GM19395 (cell line): ENCODE results near the gene SLC17A5.
A peak's percentile ranks its signal among the peaks of the same experiment; 100 is the strongest.
"Not testable (repeated sequence)": the region's sequence is repeated elsewhere in the genome, so short reads cannot be mapped to it uniquely, and the experiment has no call there.

Source experiments
- ATAC-seq: cut with Tn5 transposase; IDR thresholded peaks from one replicate; pipeline ENCODE4 v1.9.1; 2021; ENCODE audit warnings: mild to moderate bottlenecking, moderate library complexity; ENCODE audit not compliant: unreplicated experiment

Gene SLC17A5

DNA sequence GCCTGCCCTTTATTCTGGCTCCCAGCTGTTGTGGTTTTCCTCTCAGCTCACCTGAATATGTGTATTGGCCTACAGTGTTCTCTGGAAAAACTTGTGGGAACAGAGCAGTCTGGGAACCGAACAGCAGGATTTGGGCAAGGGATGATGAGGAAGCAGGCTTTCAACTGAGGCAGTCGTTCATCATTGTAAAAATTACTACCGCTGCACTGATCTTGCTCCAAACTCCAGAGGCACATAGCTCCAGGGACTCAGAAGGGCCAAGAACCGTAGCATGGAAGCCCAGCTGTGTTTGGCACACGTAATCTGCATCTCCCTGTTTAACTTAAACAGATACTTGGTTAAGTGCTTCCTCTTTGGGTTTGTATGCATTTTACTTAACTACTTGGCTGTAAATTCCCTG, 84.7 kb downstream of the SLC17A5 start:
- no peak for ATAC-seq

DNA sequence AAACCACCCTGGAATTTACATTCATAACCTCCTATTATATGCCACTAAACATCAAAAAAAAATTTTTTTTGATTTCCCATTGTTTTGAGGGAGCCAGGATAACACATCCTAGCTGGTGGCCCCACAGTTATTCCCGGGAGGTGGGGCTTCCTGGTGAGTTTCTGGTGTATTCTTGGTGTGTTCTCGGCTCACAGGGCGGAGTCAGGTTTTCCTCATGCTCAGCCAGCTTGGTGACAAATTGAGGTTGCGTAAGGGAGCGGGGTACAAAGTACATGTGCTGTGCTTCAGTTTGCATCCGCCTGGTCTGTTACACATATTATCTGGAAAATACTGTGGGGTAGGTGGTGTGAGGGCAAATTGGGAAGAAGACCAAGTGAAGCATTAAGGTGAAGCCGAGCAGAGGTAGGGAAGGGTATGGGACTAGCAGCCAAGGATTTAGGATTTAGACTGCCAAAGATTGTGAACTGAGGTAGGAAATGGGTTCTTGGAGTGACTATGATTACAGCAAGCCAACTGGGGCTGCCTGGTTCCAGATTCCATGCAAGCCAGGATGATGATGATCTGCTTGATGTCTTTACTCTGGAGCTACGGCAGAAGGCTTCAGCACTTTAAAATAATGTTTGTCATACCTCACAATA, 86.7 kb downstream of the SLC17A5 start:
- no peak for ATAC-seq

DNA sequence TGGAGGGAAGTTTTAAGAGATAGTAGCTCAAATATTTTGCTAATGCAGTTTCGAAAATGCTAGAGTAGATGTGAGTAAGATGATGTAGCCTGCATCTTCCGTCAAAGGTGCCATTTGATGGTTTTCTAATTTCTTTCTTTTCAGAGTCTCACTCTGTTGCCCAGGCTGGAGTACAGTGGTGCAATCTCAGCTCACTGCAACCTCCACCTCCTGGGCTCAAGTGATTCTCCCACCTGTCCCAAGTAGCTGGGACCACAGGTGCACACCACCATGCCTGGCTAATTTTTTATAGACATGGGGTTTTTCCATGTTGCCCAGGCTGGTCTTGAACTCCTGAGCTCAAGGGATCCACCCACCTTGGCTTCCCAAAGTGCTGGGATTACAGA, 87.3 kb downstream of the SLC17A5 start:
- ATAC-seq = not testable (repeated sequence)

DNA sequence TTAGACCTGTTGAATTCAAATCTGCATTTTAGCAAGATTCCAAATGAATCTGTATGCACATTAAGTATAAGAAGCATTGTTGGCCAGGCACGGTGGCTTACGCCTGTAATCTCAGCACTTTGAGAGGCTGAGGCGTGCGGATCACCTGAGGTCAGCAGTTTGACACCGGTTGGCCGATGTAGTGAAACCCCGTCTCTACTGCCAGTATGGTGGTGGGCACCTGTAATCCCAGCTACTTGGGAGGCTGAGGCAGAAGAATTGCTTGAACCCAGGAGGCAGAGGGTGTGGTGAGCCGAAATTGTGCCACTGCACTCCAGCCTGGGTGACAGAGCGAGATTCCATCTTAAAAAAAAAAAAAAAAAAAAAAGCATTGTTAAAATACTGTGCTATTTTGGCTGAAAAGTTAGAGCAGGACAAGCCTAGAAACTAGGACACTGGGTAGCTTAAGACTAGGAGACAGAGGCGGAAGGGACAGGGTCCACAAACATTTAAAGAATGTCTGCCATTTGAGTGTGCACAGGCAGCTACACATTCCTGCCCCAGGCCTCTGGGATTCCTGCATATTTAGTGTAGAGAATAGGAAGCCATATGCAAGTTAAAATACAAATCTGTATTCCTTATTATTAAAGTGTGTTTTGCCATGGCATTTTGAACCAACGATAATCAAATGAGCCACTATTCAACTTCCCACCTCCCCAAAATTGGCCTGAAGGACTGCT, 87.9 kb downstream of the SLC17A5 start:
- no peak for ATAC-seq

DNA sequence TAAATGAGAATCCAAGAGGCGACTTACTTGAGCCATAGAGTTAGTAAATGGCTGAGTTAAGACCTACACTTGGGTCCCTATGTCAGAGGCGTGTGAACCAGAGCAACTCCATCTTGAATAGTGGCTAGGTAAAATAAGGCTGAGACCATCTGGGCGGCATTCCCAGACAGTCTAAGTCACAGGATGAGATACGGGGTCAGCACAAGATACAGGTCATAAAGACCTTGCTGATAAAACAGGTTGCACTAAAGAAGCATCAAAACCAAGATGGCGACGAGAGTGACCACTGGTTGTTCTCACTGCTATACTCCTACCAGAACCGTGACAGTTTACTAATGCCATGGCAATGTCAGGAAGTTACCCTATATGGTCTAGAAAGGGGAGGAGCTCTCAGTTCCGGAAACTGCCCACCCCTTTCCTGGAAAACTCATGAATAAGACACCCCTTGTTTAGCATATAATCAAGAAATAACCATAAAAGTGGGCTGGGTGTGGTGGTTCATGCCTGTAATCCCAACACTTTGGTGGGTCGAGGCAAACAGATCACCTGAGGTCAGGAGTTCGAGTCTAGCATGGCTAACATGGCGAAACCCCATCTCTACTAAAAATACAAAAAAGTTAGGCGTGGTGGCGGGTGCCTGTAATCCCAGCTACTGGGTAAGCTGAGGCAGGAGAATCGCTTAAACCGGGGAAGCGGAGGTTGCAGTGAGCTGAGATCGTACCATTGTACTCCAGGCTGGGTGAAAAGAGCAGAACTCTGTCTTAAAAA, 89.0 kb downstream of the SLC17A5 start:
- no peak for ATAC-seq

DNA sequence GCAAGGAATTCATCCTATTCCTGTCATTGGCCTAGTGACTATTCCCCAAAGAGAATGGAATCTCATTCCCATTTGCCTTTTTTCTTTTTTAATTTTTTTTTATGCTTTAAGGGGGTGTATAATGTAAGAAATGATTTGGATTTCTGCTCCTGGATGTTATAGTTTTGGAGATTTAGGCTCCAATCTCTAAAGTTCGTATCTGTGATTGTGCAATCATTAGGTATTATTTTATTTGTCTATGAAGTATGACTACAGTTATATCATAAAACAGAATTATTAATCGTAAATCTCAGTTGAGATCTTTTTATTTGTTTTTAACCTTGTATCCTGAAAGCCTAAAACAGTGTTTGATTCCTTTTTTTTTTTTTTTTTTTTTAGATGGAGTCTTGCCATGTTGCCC, 91.2 kb downstream of the SLC17A5 start:
- no peak for ATAC-seq

DNA sequence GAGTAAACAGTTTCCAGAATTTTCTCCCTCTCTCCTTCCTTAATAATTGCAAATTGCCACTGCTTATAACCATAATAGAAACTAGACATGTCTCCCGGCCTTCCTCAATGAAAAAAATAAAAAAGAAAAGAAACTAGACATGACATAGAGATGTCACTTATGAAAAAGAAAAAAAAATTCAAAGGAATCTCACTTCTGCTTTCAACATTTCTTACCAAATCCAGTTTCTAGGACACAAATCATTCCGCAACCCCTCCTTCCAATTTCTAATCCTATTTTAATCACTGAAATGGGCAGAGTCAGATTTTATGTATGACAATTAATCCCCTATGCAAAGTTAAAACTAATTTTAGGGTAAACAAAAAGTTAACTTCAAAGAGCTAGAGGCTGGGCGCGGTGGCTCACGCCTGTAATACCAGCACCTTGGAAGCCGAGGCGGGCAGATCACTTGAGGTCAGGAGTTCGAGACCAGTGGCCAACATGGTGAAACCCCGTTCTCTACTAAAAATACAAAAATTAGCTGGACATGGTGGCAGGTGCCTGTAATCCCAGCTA, 92.9 kb downstream of the SLC17A5 start:
- ATAC-seq = peak; percentile 74

DNA sequence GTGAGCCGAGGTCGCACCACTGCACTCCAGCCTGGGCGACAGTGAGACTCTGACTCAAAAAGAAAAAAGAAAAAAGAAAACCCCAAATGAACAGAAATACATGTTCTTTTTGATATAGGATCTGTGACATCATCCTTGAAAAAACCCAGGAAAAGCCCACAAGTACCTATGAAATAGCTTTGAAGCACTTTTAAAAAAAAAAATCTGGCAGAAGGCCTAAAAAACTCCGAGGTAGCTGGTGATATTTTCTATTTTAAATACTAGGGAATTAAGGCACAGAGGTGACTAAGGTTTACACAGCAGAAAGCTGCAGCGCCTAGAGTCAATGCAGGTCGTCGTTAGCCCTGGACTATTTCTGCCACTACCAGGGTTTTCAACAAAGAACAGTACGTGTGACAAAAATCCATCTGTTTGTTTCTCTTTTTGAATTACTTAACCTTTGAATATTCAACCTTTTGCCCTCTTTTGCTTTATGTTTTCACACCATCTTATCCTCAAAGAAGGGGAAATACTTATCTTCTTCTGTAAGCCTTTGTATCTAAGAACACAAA, 93.5 kb downstream of the SLC17A5 start:
- ATAC-seq = peak; percentile 43

DNA sequence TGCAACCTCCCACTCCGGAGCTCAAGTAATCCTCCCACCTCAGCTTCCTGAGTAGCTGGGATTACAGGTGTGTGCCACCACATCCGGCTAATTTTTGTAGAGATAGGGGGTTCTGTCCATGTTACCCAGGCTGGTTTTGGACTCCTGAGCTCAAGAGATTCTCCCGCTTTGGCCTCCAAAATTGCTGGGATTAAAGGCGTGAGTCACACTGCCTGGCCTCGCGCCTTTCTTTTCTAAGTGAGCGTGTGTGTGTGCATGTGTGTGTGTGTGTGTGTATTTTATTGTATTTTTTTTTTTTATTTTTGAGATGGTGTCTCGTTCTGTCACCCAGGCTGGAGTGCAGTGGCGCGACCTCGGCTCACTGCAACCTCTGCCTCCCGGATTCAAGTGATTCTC, 94.4 kb downstream of the SLC17A5 start:
- ATAC-seq = not testable (repeated sequence)

DNA sequence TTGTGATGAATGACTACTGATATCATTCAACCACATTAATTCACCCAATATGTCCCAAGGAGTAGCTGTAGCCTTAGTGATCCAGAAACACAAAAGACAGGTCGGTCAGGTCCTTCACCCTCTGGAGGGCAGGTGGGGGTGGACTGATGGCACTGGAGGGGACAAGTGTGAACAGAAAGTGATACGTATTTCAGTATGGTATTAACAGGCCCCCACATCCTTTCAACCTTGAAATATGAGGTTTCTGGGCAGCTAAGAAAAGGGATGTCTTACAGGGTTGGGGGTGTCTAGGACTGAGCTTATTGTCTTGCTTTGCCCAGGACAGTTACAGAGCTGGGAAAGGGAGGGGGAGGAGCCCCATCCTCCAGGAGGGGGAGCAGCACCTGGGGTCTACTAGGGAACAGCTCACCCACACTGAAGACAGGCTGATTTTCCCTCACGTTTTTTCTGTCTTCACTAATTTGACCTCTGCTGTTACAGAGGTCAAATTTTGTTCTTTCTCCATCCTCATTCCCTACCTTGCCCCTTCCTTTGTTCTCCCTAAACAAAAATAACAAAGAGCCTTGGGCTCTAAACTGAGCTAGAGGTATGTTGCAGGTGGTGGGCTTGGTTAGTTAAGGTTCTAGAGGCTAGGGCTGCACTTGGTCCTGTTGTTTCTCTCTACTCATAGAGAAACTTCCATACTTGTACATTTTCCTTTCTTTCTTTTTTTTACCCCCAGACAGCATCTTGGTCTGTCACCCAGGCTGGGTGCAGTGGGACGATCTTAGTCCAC, 95.0 kb downstream of the SLC17A5 start:
- peak; percentile 60 for ATAC-seq

DNA sequence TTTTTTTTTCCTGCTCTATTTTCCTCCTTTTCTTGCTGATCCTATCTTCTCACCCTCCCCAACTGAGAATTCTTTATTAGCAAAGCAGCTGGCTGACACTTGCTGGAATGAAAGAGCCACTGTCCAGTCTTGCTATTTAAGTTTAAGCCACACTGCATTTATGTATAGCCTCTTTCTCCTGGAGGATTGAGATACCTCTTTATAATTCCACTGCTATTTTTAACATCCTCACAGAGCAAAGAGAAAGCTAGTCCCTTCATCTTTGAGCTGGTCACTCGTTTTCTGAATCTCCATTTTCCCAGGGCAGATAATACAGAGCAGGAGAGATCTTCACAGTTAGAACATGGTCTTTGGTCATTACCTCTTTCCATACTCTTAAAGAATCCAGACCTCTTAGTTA, 97.0 kb downstream of the SLC17A5 start:
- no peak for ATAC-seq

DNA sequence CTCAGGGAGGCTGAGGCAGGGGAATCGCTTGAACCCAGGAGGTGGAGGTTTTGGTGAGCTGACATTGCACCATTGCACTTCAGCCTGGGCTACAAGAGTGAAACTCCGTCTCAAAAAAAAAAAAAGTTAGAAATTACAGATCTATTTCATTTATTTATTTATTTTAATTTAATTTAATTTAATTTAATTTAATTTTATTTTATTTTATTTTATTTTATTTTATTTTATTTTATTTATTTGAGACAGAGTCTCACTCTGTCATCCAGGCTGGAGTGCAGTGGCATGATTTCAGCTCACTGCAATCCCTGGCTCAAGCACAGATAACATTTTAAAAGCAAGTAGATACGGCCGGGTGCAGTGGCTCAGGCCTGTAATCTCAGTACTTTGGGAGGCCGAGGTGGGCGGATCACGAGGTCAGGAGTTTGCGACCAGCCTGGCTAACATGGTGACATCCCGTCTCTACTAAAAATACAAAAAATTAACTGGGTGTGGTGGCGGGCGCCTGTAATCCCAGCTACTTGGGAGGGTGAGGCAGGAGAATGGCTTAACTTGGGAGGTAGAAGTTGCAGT, 98.3 kb downstream of the SLC17A5 start:
- ATAC-seq = not testable (repeated sequence)

DNA sequence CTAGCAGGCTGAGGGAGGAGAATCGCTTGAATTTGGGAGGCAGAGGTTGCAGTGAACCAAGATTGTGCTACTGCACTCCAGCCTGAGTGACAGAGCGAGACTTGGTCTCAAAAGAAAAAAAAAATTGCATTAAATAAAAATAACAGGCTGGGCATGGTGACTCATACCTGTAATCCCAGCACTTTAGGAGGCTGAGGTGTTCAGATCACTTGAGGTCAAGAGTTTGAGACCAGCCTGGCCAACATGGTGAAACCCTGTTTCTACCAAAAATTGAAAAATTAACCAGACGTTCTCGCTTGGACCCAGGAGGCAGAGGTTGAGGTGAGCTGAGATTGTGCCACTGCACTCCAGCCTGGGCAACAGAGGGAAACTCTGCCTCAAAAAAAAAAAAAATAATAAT, 102.7 kb downstream of the SLC17A5 start:
- not testable (repeated sequence) for ATAC-seq

DNA sequence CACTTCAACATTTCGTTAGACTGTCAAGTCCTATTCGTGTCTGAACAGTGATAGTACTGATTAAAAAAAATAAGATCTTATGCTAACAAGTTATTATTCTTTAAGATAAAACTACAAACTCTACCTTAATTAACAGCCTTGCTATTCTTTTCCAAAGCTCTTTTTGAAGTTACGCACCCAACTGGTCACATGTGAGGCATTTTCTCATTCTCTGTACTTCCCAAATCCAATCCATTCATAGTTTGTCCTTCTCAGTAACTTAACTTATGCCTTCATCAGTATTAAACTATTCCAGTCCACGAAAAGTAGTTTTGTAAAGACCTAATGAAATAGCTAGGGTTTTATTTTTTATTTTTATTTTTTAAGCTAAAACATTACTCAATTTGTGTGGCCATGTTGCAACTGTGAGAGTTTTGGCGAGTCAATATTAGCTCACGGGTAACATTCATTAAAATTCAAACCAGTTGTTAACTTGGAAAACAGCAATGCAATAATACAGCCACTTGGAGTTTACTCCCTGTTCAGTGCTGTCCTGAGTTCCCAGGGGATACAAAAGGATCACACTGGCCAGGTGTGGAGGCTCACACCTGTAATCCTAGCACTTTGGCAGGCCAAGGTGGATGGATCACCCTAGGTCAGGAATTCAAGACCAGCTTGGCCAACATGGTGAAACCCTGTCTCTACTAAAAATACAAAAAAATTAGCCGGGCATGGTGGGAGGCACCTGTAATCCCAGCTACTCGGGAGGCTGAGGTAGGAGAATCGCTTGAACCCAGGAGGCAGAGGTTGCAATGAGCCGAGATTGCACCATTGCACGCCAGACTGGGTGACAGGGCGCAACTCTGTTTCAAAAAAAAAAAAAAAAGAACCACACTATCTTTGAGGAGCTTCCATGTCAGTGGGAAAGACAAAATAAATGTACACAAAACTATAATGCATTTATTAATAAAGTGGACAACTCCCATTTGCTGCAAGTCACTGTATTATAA, 105.0 kb downstream of the SLC17A5 start:
- no peak for ATAC-seq

DNA sequence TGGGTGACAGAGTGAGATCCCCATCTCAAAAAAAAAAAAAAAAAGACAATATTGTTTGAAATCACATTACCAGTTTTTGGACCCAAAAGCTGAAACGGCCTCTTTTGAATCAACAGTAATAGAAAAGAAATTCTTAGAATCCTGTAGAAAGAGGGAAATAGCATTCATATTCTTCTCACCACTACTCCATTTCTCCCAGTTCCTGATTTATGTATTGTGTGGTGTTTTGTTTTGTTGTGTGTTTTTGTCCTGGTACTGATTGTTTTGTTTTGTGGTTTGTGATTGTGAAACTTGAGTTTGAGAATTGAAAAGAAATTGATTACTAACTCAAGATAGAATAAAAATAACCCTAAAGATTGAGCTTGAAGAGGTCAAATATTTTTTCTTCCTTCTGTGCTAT, 106.8 kb downstream of the SLC17A5 start:
- no peak for ATAC-seq
